Astrocyte (in vitro differentiated cells and primary cell): ENCODE data around the gene ARNT2. TPM values are rescaled to one million over a fixed set of nuclear protein-coding genes. Genes with fewer than 3 reads are reported as not detected.

ENCODE experiments used
- DNase-seq: peaks from one replicate; pipeline ENCODE4 v3.0.0-alpha.2; 2010; ENCODE audit warnings: low read depth
- FAIRE-seq: peaks from 2 replicates; lab custom pipeline; 2011; peaks lifted over from hg19 to GRCh38; lab: Jason Lieb, UNC
- H2AFZ ChIP-seq: 2 replicates; pipeline ENCODE4 v1.6.0; 2012; ENCODE audit warnings: low read depth, low read length, inconsistent platforms
- H3K27ac ChIP-seq: 2 replicates; pipeline ENCODE4 v1.5.1; 2011; ENCODE audit warnings: low read depth, low read length, inconsistent platforms
- H3K27me3 ChIP-seq: 2 replicates; pipeline ENCODE4 v1.6.0; 2011; ENCODE audit warnings: low read length, inconsistent platforms; ENCODE audit not compliant: insufficient read depth
- H3K36me3 ChIP-seq: 2 replicates; pipeline ENCODE4 v1.5.1; 2011; ENCODE audit warnings: low read length, inconsistent platforms; ENCODE audit not compliant: insufficient read depth
- H3K4me1 ChIP-seq: 2 replicates; pipeline ENCODE4 v1.5.1; 2011; ENCODE audit warnings: low read length, inconsistent platforms; ENCODE audit not compliant: insufficient read depth
- H3K4me2 ChIP-seq: 2 replicates; pipeline ENCODE4 v1.6.0; 2012; ENCODE audit warnings: low read length, inconsistent platforms
- H3K4me3 ChIP-seq: 2 replicates; pipeline ENCODE4 v1.5.1; 2011; ENCODE audit warnings: low read depth, mild to moderate bottlenecking, low read length, inconsistent platforms; ENCODE audit not compliant: insufficient read depth
- H3K79me2 ChIP-seq: 2 replicates; pipeline ENCODE4 v1.6.0; 2012; ENCODE audit warnings: mild to moderate bottlenecking, low read length, inconsistent platforms; ENCODE audit not compliant: insufficient read depth
- H3K9ac ChIP-seq: 2 replicates; pipeline ENCODE4 v1.6.0; 2012; ENCODE audit warnings: mild to moderate bottlenecking, low read length, inconsistent platforms
- H3K9me3 ChIP-seq: 2 replicates; pipeline ENCODE4 v1.5.1; 2012; ENCODE audit warnings: low read depth, mild to moderate bottlenecking, low read length, inconsistent platforms; ENCODE audit not compliant: insufficient read depth
- H4K20me1 ChIP-seq: 2 replicates; pipeline ENCODE4 v1.6.0; 2012; ENCODE audit warnings: low read length, inconsistent platforms; ENCODE audit not compliant: insufficient read depth
- H3K27ac Mint-ChIP-seq: one replicate; pipeline ENCODE4 v1.8.0; 2021; ENCODE audit warnings: mild to moderate bottlenecking, mixed read lengths; ENCODE audit not compliant: unreplicated experiment
- H3K27me3 Mint-ChIP-seq: one replicate; pipeline ENCODE4 v1.8.0; 2021; ENCODE audit warnings: low read depth, mixed read lengths; ENCODE audit not compliant: unreplicated experiment
- H3K36me3 Mint-ChIP-seq: one replicate; pipeline ENCODE4 v1.8.0; 2021; ENCODE audit warnings: low read depth, mixed read lengths; ENCODE audit not compliant: unreplicated experiment
- H3K4me1 Mint-ChIP-seq: one replicate; pipeline ENCODE4 v1.8.0; 2021; ENCODE audit warnings: low read depth, mixed read lengths; ENCODE audit not compliant: unreplicated experiment
- H3K4me3 Mint-ChIP-seq: one replicate; pipeline ENCODE4 v1.8.0; 2021; ENCODE audit warnings: mild to moderate bottlenecking, moderate library complexity, mixed read lengths; ENCODE audit not compliant: unreplicated experiment
- H3K9me3 Mint-ChIP-seq: one replicate; pipeline ENCODE4 v1.8.0; 2021; ENCODE audit warnings: mild to moderate bottlenecking, mixed read lengths; ENCODE audit not compliant: unreplicated experiment
- CTCF ChIP-seq: IDR thresholded peaks from 2 replicates; pipeline ENCODE4 v1.5.1; 2011; ENCODE audit warnings: low read depth, mild to moderate bottlenecking, inconsistent platforms, low read length, moderate library complexity; ENCODE audit not compliant: insufficient read depth
- EZH2 ChIP-seq: IDR thresholded peaks from 2 replicates; pipeline ENCODE4 v1.6.1; 2012; ENCODE audit warnings: mild to moderate bottlenecking, low read length, inconsistent platforms; ENCODE audit not compliant: insufficient read depth
- total RNA-seq: library from RNA; stranded (reverse); gene quantifications from 2 replicates; pipeline ENCODE4 v1.2.1, GENCODE V29; 2021

The ARNT2 gene
- total RNA-seq, 1 donor from 2014 or later, result 3.5 TPM

- no peak overlapping the region for H3K4me3 Mint-ChIP-seq
- H3K4me1 ChIP-seq, result peaks cover 18% of the 10 kb centered on the region
- H3K27me3 Mint-ChIP-seq, result no peaks in the 10 kb centered on the region
- no peaks in the 10 kb centered on the region for H3K9me3 ChIP-seq
- DNase-seq, result no peak
- no peaks in the 10 kb centered on the region for H3K79me2 ChIP-seq
- H3K9me3 Mint-ChIP-seq, result no peaks in the 10 kb centered on the region
- H3K36me3 ChIP-seq, result no peaks in the 10 kb centered on the region
- FAIRE-seq, result no peak
- no peak for TF ChIP-seq EZH2
- TF ChIP-seq CTCF, result no peak
- H4K20me1 ChIP-seq, result no peaks in the 10 kb centered on the region
- H3K27ac ChIP-seq, result no peak overlapping the region
- H3K4me3 ChIP-seq, result no peak overlapping the region
- H3K4me2 ChIP-seq, result no peak overlapping the region
- H3K27ac Mint-ChIP-seq, result no peak overlapping the region
- H3K4me1 Mint-ChIP-seq, result peaks cover 6% of the 10 kb centered on the region
- no peak overlapping the region for H2AFZ ChIP-seq
- no peaks in the 10 kb centered on the region for H3K36me3 Mint-ChIP-seq
- no peak overlapping the region for H3K9ac ChIP-seq
- H3K27me3 ChIP-seq, result no peaks in the 10 kb centered on the region
Observed at GRCh38 chr15:80527406-80527805, 123.2 kb downstream of the ARNT2 start.

DNA sequence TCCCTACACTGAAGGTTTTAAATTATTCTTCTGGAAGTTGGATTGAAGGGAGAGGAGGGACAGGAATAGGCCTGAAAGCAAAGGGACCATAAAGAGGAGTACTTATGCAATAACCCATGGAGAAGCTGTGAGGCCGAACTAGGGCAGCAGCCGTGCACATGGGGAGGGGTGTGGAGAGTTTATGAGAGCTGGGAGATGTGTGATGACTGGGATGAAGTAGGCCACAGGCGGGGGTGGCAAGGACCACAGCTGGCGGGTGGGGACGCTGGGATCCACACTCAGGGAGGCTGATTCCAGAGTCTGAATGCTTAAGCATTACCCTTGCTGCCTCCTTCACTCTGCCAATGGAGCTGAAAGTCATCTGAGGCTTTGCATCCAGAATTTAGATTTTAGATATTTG lies 123.8 kb downstream of the ARNT2 start:
- FAIRE-seq (no peak), DNase-seq (no peak)
- Histone ChIP-seq H4K20me1 (no peaks in the 10 kb centered on the region), H2AFZ (no peak overlapping the region), H3K9me3 (no peaks in the 10 kb centered on the region), H3K27ac (no peak overlapping the region), H3K9ac (no peak overlapping the region), H3K4me1 (peaks cover 18% of the 10 kb centered on the region), H3K4me3 (no peak overlapping the region), H3K27me3 (no peaks in the 10 kb centered on the region), H3K36me3 (no peaks in the 10 kb centered on the region), H3K79me2 (no peaks in the 10 kb centered on the region), H3K4me2 (no peak overlapping the region)
- TF ChIP-seq CTCF (no peak), EZH2 (no peak)
- H3K36me3 Mint-ChIP-seq, result peaks cover 4% of the 10 kb centered on the region
- no peaks in the 10 kb centered on the region for H3K9me3 Mint-ChIP-seq
- H3K27me3 Mint-ChIP-seq, result no peaks in the 10 kb centered on the region
- H3K27ac Mint-ChIP-seq, result no peak overlapping the region
- H3K4me3 Mint-ChIP-seq, result no peak overlapping the region
- peaks cover 6% of the 10 kb centered on the region for H3K4me1 Mint-ChIP-seq

GRCh38 chr15:80530737-80531365 lies 126.7 kb downstream of the ARNT2 start:
- peaks cover 6% of the 10 kb centered on the region for H3K4me1 Mint-ChIP-seq
- no peak overlapping the region for H3K27ac ChIP-seq
- no peaks in the 10 kb centered on the region for H3K79me2 ChIP-seq
- H3K4me1 ChIP-seq, result peaks cover 10% of the 10 kb centered on the region
- no peaks in the 10 kb centered on the region for H4K20me1 ChIP-seq
- H3K4me3 ChIP-seq, result no peak overlapping the region
- H2AFZ ChIP-seq, result no peak overlapping the region
- peaks cover 12% of the 10 kb centered on the region for H3K36me3 Mint-ChIP-seq
- H3K27me3 Mint-ChIP-seq, result no peaks in the 10 kb centered on the region
- no peak overlapping the region for H3K27ac Mint-ChIP-seq
- DNase-seq (no peak), FAIRE-seq (peak; percentile 58)
- H3K9me3 Mint-ChIP-seq, result peaks cover 6% of the 10 kb centered on the region
- H3K36me3 ChIP-seq, result no peaks in the 10 kb centered on the region
- TF ChIP-seq EZH2 (no peak), CTCF (no peak)
- H3K9ac ChIP-seq, result no peak overlapping the region
- H3K9me3 ChIP-seq, result no peaks in the 10 kb centered on the region
- H3K4me2 ChIP-seq, result no peak overlapping the region
- no peak overlapping the region for H3K4me3 Mint-ChIP-seq
- no peaks in the 10 kb centered on the region for H3K27me3 ChIP-seq
